ENCODE results near the gene MED15.

The MED15 gene

DNA sequence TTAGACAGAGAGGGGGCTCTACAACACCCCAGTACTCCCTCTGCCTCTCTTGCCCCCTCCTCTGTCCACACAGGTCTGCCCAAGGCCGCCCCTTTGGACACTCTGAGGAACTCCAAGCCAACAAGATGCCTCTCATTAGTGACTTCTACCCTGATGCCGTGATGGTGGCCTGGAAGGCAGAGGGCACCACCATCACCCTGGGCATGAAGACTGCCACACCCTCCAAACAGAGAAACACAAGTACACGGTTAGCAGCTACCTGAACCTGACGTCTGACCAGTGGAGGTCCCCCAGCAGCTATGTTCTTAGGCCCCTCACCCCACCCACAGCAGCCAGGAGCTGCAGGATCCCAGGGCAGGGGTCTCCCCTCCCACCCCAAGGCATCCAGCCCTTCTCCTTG, 125.1 kb downstream of the MED15 start:
- DNase-seq = no peak

DNA sequence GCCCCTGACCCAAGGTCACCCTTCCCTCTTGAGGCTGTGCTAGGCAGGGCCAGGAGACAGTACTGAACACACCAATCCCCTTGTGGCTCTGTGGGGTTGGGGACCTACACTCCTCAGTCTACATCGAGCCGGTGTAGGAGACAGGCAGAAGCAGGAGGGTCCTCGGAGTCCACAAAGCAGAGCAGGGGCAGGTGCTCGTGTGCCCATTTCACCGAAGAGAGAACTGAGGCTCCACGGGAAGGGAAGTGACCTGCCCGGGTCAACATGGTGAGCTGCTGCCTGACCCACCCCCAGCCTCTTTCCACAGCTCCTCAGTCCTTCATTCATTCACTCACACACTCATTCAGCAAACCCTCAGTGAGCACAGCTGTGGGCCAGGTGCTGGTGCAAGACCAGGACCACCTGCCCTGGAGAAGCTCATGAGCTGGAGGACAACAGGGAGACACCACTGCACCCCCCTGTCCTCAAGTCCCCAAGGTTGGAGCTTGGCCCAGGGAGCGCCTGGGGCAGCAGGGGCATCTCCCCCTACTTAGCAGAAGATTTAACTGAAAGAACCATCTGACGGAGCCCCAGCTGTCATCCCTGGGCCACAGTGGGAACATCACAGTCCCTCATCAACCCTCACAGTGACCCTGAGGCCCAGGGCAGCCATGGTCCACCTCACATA, 127.3 kb downstream of the MED15 start:
- DNase-seq = no peak

DNA sequence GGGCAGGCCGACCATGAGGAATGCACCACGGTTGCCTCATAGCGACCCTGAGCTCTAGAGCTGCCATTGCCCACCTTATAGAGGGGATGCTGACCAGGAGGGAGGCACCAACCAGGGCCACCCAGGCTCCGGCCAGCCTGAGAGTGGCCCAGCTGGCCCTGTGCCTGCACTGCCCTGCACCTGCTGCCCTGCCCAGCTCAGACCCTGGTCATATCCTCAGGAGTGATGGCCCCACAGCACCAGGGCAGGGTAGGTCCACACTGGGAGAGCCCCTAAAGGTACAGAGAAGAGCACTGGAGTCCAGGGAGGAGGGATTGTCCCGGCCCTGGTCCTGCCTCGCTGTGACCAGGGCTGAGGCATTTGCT, 127.8 kb downstream of the MED15 start:
- no peak for DNase-seq

DNA sequence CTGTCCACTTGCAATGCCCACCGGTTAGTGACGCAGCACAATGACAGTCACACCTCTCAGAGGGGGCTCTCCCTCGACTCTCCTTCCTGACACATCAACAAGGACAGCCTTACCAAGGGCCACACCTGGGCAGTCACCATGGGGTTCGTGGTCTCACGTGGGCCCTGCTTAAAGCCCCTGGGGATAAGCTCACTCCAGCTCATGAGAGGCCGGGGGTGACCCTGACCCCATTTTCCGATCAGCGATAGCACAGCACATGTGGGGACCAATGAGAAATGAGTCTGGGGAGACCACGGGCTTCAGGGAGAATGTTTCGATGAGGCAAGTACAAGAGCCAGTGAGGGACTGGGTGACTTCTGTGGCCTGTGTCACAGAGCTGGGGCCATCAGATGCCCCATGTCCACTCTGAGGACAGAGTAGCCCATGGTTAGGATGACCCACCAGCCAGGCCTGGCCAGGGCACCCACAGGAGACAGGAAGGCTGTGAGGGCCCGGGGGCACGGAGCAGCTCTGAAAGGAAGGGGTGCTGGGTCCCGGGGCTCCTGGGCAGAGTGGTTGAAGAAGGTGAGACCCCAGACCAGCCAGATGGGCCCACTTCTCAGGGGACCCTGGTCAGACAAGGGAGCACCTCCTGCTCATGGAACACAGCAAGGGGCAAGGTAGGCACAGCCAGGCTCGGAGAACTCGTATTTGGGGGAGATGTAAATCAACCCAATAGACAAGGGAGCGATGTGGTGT, 128.8 kb downstream of the MED15 start:
- DNase-seq = no peak

DNA sequence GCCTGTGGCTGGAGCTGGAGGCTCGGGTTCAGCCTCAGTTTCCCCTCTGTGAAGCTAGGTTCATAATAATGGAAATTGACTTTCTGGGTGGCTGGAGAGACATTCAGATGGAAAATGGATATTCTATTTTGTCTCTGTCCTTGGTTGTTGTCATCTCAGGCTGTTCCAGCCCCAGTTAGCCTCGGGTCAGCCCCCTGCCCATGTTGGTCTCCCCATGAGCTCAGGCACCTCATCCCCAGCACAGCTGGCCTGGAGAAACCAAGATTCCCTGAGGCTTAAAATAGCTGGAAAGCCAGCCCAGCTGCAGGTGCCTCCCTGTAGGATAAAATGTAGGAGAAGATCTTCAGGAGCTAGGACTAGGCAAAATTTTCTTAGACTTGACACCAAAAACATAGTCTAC, 129.5 kb downstream of the MED15 start:
- DNase-seq = no peak
